HCT116 (cell line): ENCODE measurements around the gene COL5A2. TPM values are rescaled to one million over a fixed set of nuclear protein-coding genes. Genes with fewer than 3 reads are reported as not detected.

Experiments used
- ATAC-seq: fragments of 200-7000 bp; cut with Tn5 transposase; 2 replicates; pipeline ENCODE4 v1.9.1; 2020; ENCODE audit warnings: mild to moderate bottlenecking, moderate library complexity
- BruUV-seq: library from RNA; stranded (reverse); fragments of 400-500 nt; replicated peaks from 2 replicates; lab custom pipeline; 2021; lab: Mats Ljungman, UMichigan
- CTCF ChIA-PET: fragments of 300-600 bp; sonication (Branson Sonifier 250); formaldehyde crosslinking; loops from one replicate; lab custom pipeline; 2021; ENCODE audit warnings: antibody characterized with exemption; lab: Charles Lee
- POLR2A ChIA-PET: fragments of 300-600, 350-600 bp; sonication (Branson Sonifier 250); formaldehyde crosslinking; loops from one replicate; lab custom pipeline; 2021; ENCODE audit warnings: antibody characterized with exemption; lab: Charles Lee
- RAD21 ChIA-PET, 2 experiments: fragments of 300-600 bp; sonication (Branson Sonifier 250); formaldehyde crosslinking; loops; one replicate each; lab custom pipeline; 2023; ENCODE audit warnings: low total read pairs in 2 of 2; ENCODE audit not compliant: uncharacterized antibody in 2 of 2, unreplicated experiment in 2 of 2, low non-redundant PET in 1 of 2; lab: Charles Lee
- DNase-seq: peaks from one replicate; pipeline ENCODE4 v3.0.0-alpha.2; 2010; ENCODE audit warnings: low read depth, low spot score
- H2AFZ ChIP-seq: fragments of 200-600 bp; shearing (Covaris generic), sonication (generic); 2 replicates; pipeline ENCODE4 v1.6.1; 2017; ENCODE audit warnings: low read depth, mixed run types, mixed read lengths, antibody characterized with exemption, low read length; ENCODE audit not compliant: poor library complexity, severe bottlenecking
- H3K27ac ChIP-seq: 2 replicates; pipeline ENCODE4 v1.5.1; 2012; ENCODE audit warnings: low read depth, low read length
- H3K27me3 ChIP-seq: fragments of 200-600 bp; sonication (generic); 2 replicates; pipeline ENCODE4 v1.6.1; 2016; ENCODE audit warnings: mixed run types, low read length, mixed read lengths; ENCODE audit not compliant: insufficient read depth
- H3K36me3 ChIP-seq, 2 experiments: fragments of 200-500 bp in 1 of 2; fragments of 200-600 bp in 1 of 2; sonication (Bioruptor generic) in 1 of 2; sonication (generic) in 1 of 2; 2 replicates each; pipeline versions ENCODE4 v1.5.1 to v1.6.1; 2014 to 2016; ENCODE audit warnings: low read length in 2 of 2, inconsistent platforms in 1 of 2, mixed read lengths in 1 of 2, mixed run types in 1 of 2; ENCODE audit not compliant: insufficient read depth in 2 of 2, control insufficient read depth in 1 of 2
- H3K4me1 ChIP-seq, 2 experiments: fragments of 200-600 bp in 1 of 2; sonication (generic) in 1 of 2; 2 replicates each; pipeline versions ENCODE4 v1.5.1 to v1.6.1; 2012 to 2017; ENCODE audit warnings: low read length in 2 of 2, inconsistent platforms in 1 of 2, mild to moderate bottlenecking in 1 of 2, mixed read lengths in 1 of 2, mixed run types in 1 of 2, moderate library complexity in 1 of 2; ENCODE audit not compliant: insufficient read depth in 2 of 2, control insufficient read depth in 1 of 2
- H3K4me2 ChIP-seq: fragments of 200-600 bp; sonication (generic); 2 replicates; pipeline ENCODE4 v1.6.1; 2017; ENCODE audit warnings: mixed run types, low read length, mixed read lengths
- H3K4me3 ChIP-seq, 2 experiments: fragments of 200-600 bp in 1 of 2; sonication (generic) in 1 of 2; replicated peaks in 1 of 2; 2 replicates each; pipeline ENCODE4 v1.5.1; 2011 to 2016; ENCODE audit warnings: low read length in 2 of 2, control low read depth in 1 of 2, low read depth in 1 of 2, mild to moderate bottlenecking in 1 of 2, mixed read lengths in 1 of 2, mixed run types in 1 of 2
- H3K79me2 ChIP-seq: fragments of 200-600 bp; sonication (generic); 2 replicates; pipeline ENCODE4 v1.6.1; 2017; ENCODE audit warnings: mild to moderate bottlenecking, mixed run types, low read length, moderate library complexity, mixed read lengths; ENCODE audit not compliant: insufficient read depth
- H3K9ac ChIP-seq: fragments of 200-600 bp; sonication (generic); 2 replicates; pipeline ENCODE4 v1.6.1; 2016; ENCODE audit warnings: low read length, mixed read lengths
- H3K9me2 ChIP-seq: fragments of 200-600 bp; sonication (generic), shearing (Covaris generic); 2 replicates; pipeline ENCODE4 v1.6.1; 2017; ENCODE audit warnings: mixed run types, mild to moderate bottlenecking, moderate library complexity; ENCODE audit not compliant: insufficient read depth
- H3K9me3 ChIP-seq, 2 experiments: fragments of 200-500 bp in 1 of 2; fragments of 200-600 bp in 1 of 2; sonication (Bioruptor generic) in 1 of 2; sonication (generic) in 1 of 2; 2 replicates each; pipeline ENCODE4 v1.6.1; 2014 to 2017; ENCODE audit warnings: low read length in 2 of 2, mixed read lengths in 2 of 2, inconsistent platforms in 1 of 2, low read depth in 1 of 2, mild to moderate bottlenecking in 1 of 2, mixed run types in 1 of 2, moderate library complexity in 1 of 2; ENCODE audit not compliant: control insufficient read depth in 1 of 2, insufficient read depth in 1 of 2
- H4K20me1 ChIP-seq: fragments of 200-600 bp; sonication (generic), shearing (Covaris generic); 2 replicates; pipeline ENCODE4 v1.6.1; 2017; ENCODE audit warnings: mixed run types, mild to moderate bottlenecking, moderate library complexity; ENCODE audit not compliant: insufficient read depth
- CEBPB ChIP-seq: IDR thresholded peaks from 2 replicates; pipeline ENCODE4 v1.6.1; 2012; ENCODE audit warnings: low read depth
- EGR1 ChIP-seq: IDR thresholded peaks from 2 replicates; pipeline ENCODE4 v1.6.1; 2012; ENCODE audit warnings: low read depth
- POLR2AphosphoS5 ChIP-seq: IDR thresholded peaks from 2 replicates; pipeline ENCODE4 v1.6.1; 2011; ENCODE audit warnings: mild to moderate bottlenecking, low read depth, low read length, moderate library complexity
- SIN3A ChIP-seq: IDR thresholded peaks from 2 replicates; pipeline ENCODE4 v1.6.1; 2012; ENCODE audit warnings: low read depth
- SP1 ChIP-seq: IDR thresholded peaks from 2 replicates; pipeline ENCODE4 v1.6.1; 2012; ENCODE audit warnings: low read depth
- SRF ChIP-seq: IDR thresholded peaks from 2 replicates; pipeline ENCODE4 v1.6.1; 2012; ENCODE audit warnings: low read depth
- TCF7L2 ChIP-seq: IDR thresholded peaks from 2 replicates; pipeline ENCODE4 v1.7.0; 2011; ENCODE audit warnings: borderline replicate concordance, inconsistent platforms; ENCODE audit not compliant: insufficient read depth, insufficient read length; ENCODE audit errors: extremely low read depth
- YY1 ChIP-seq: IDR thresholded peaks from 2 replicates; pipeline ENCODE4 v1.6.1; 2011; ENCODE audit warnings: low read length, low read depth, moderate library complexity, mild to moderate bottlenecking; ENCODE audit not compliant: insufficient replicate concordance; ENCODE audit errors: extremely low read depth
- intact Hi-C: fragments of 100-400 bp; cut with micrococcal nuclease; formaldehyde crosslinking; loops from 2 replicates; pipeline ENCODE4 v1.10.0; 2022
- total RNA-seq: library from RNA; stranded (reverse); gene quantifications from one replicate; pipeline ENCODE4 v1.2.1, GENCODE V29; 2021; ENCODE audit not compliant: unreplicated experiment
- TF ChIP-seq, protein P1 (sequence below): IDR thresholded peaks from 2 replicates; pipeline ENCODE4 v1.6.1; 2012
- TF ChIP-seq, protein P2 (sequence below): IDR thresholded peaks from 2 replicates; pipeline ENCODE4 v1.6.1; 2011; ENCODE audit warnings: mild to moderate bottlenecking, low read length, moderate library complexity; ENCODE audit not compliant: insufficient replicate concordance; ENCODE audit errors: extremely low read depth
- TF ChIP-seq, protein P3 (sequence below): IDR thresholded peaks from 2 replicates; pipeline ENCODE4 v1.6.1; 2012; ENCODE audit warnings: low read depth

The COL5A2 gene
- total RNA-seq, 1 experiment from 2014 or later: 2.3 TPM

DNA sequence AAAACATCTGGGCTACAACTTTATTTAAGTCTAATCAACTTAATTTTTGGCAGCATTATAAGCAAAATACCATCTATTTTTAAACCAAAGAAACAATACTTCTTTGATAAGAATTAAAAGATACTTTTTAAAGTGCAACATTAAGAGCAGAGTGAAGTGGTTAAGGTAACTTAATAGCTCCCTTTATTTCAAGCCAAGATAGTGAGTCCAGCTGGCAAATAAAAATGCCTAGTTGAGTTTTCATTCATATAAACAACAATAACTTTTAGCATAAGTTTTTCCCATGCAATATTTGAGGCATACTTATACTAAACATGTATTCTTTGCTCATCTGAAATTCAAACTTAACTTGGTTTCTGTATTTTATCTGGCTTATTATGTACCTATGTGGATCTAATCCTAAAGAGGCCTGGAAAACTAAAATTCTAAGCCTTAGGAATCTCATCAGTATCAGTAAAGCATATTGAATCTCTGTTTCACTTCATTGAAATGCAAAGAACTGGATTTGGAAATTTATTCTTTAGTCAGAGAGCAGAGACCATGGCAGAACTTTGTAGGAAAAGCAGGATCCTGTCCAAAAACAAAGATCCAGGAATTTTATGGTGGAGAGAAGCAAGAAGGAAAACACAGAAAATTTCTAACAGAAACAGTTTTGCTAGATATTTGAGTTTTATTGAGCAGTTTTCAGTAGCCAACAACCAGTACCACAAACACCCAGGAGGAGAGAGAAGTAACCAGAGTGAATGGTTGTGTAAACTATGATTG is 109.5 kb downstream of the COL5A2 start:
- no peaks in the 10 kb centered on the region for H3K36me3 ChIP-seq
- no peaks in the 10 kb centered on the region for H4K20me1 ChIP-seq
- DNase-seq: no peak
- TF ChIP-seq EGR1 (no peak), YY1 (no peak), TCF7L2 (no peak), SIN3A (no peak), POLR2AphosphoS5 (no peak), CEBPB (no peak), SRF (no peak), SP1 (no peak)
- TF ChIP-seq, protein P1, sequence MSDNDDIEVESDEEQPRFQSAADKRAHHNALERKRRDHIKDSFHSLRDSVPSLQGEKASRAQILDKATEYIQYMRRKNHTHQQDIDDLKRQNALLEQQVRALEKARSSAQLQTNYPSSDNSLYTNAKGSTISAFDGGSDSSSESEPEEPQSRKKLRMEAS: no peak
- TF ChIP-seq, protein P2, sequence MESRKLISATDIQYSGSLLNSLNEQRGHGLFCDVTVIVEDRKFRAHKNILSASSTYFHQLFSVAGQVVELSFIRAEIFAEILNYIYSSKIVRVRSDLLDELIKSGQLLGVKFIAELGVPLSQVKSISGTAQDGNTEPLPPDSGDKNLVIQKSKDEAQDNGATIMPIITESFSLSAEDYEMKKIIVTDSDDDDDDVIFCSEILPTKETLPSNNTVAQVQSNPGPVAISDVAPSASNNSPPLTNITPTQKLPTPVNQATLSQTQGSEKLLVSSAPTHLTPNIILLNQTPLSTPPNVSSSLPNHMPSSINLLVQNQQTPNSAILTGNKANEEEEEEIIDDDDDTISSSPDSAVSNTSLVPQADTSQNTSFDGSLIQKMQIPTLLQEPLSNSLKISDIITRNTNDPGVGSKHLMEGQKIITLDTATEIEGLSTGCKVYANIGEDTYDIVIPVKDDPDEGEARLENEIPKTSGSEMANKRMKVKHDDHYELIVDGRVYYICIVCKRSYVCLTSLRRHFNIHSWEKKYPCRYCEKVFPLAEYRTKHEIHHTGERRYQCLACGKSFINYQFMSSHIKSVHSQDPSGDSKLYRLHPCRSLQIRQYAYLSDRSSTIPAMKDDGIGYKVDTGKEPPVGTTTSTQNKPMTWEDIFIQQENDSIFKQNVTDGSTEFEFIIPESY: no peak
- TF ChIP-seq, protein P3, sequence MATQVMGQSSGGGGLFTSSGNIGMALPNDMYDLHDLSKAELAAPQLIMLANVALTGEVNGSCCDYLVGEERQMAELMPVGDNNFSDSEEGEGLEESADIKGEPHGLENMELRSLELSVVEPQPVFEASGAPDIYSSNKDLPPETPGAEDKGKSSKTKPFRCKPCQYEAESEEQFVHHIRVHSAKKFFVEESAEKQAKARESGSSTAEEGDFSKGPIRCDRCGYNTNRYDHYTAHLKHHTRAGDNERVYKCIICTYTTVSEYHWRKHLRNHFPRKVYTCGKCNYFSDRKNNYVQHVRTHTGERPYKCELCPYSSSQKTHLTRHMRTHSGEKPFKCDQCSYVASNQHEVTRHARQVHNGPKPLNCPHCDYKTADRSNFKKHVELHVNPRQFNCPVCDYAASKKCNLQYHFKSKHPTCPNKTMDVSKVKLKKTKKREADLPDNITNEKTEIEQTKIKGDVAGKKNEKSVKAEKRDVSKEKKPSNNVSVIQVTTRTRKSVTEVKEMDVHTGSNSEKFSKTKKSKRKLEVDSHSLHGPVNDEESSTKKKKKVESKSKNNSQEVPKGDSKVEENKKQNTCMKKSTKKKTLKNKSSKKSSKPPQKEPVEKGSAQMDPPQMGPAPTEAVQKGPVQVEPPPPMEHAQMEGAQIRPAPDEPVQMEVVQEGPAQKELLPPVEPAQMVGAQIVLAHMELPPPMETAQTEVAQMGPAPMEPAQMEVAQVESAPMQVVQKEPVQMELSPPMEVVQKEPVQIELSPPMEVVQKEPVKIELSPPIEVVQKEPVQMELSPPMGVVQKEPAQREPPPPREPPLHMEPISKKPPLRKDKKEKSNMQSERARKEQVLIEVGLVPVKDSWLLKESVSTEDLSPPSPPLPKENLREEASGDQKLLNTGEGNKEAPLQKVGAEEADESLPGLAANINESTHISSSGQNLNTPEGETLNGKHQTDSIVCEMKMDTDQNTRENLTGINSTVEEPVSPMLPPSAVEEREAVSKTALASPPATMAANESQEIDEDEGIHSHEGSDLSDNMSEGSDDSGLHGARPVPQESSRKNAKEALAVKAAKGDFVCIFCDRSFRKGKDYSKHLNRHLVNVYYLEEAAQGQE: no peak
- TF ChIP-seq, all 23 proteins: peak for 0
- no TSS peak for BruUV-seq
- H3K79me2 ChIP-seq: no peaks in the 10 kb centered on the region
- ATAC-seq: no peak
- H3K9ac ChIP-seq: no peak overlapping the region
- H3K4me3 ChIP-seq: no peak overlapping the region
- H3K4me2 ChIP-seq: no peak overlapping the region
- H2AFZ ChIP-seq: no peak overlapping the region
- ChIA-PET RAD21 (no interaction called here), POLR2A (no interaction called here), CTCF (no interaction called here)
- intact Hi-C loops: no loop called here
- H3K9me3 ChIP-seq: no peaks in the 10 kb centered on the region
- no peaks in the 10 kb centered on the region for H3K9me2 ChIP-seq
- H3K27me3 ChIP-seq: no peaks in the 10 kb centered on the region
- H3K4me1 ChIP-seq: no peaks in the 10 kb centered on the region
- no peak overlapping the region for H3K27ac ChIP-seq
